K562 (cell line): ENCODE data around the gene CCDC85B. TPM values are rescaled to one million over a fixed set of nuclear protein-coding genes. Genes with fewer than 3 reads are reported as not detected.
A peak's percentile ranks its signal among the peaks of the same experiment; 100 is the strongest.

Experiments
- CREB1 ChIP-seq, 2 experiments: sonication (generic) in 1 of 2; formaldehyde crosslinking in 1 of 2; IDR thresholded peaks; 2 replicates each; pipeline versions ENCODE4 v1.6.1 to v1.8.0; 2012 to 2022; ENCODE audit warnings: inconsistent platforms in 1 of 2, mild to moderate bottlenecking in 1 of 2, missing genetic modification reagents in 1 of 2, moderate library complexity in 1 of 2
- ELF4 ChIP-seq: fragments of 450-650 bp; formaldehyde crosslinking; IDR thresholded peaks from 2 replicates; pipeline ENCODE4 v1.4.0; 2022; ENCODE audit warnings: missing genetic modification characterization
- ETV1 ChIP-seq: fragments of 450-650 bp; conservative IDR thresholded peaks from 2 replicates; pipeline ENCODE4 v1.6.1; 2016; ENCODE audit warnings: missing genetic modification characterization, control low read depth, low read depth, missing compliant biosample characterization
- NR2C1 ChIP-seq, 2 experiments: fragments of 450-650 bp; IDR thresholded peaks; 2 replicates each; pipeline ENCODE4 v1.6.1; 2017; ENCODE audit warnings: mild to moderate bottlenecking in 2 of 2, antibody characterized with exemption in 1 of 2, inconsistent platforms in 1 of 2, missing compliant biosample characterization in 1 of 2, missing genetic modification characterization in 1 of 2
- SIX5 ChIP-seq, 2 experiments: IDR thresholded peaks; 2 replicates each; pipeline ENCODE4 v1.6.1; 2011; ENCODE audit warnings: low read length in 2 of 2, borderline replicate concordance in 1 of 2, low read depth in 1 of 2, mild to moderate bottlenecking in 1 of 2, moderate library complexity in 1 of 2; ENCODE audit not compliant: insufficient read depth in 1 of 2
- SOX6 ChIP-seq: fragments of 450-650 bp; IDR thresholded peaks from 2 replicates; pipeline ENCODE4 v1.6.1; 2014; ENCODE audit warnings: mild to moderate bottlenecking
- TCF7 ChIP-seq: sonication (generic); IDR thresholded peaks from 2 replicates; pipeline ENCODE4 v1.6.1; 2016; ENCODE audit warnings: antibody characterized with exemption, borderline replicate concordance
- TCFL5 ChIP-seq: fragments of 250-450 bp; sonication (Bioruptor Pico); conservative IDR thresholded peaks from 2 replicates; pipeline ENCODE4 v1.6.1; 2021; ENCODE audit warnings: mild to moderate bottlenecking, moderate library complexity, matching md5 sums
- YY1 ChIP-seq, 3 experiments: IDR thresholded peaks; 2 replicates each; pipeline ENCODE4 v1.6.1; 2011; ENCODE audit warnings: low read length in 2 of 3, mild to moderate bottlenecking in 2 of 3, moderate library complexity in 2 of 3, borderline replicate concordance in 1 of 3, control low read depth in 1 of 3, low read depth in 1 of 3; ENCODE audit not compliant: insufficient read depth in 3 of 3, insufficient replicate concordance in 2 of 3, control insufficient read depth in 1 of 3, insufficient read length in 1 of 3; ENCODE audit errors: extremely low read depth in 1 of 3
- ZKSCAN1 ChIP-seq: fragments of 150-350 bp; IDR thresholded peaks from 2 replicates; pipeline ENCODE4 v1.6.1; 2016; ENCODE audit warnings: low read depth, low read length
- ZNF212 ChIP-seq: fragments of 450-650 bp; formaldehyde crosslinking; IDR thresholded peaks from 2 replicates; pipeline ENCODE4 v1.4.0; 2020; ENCODE audit warnings: mild to moderate bottlenecking
- ZNF239 ChIP-seq: fragments of 250-450 bp; sonication (Bioruptor Pico); IDR thresholded peaks from 2 replicates; pipeline ENCODE4 v1.4.0; 2020; ENCODE audit warnings: mild to moderate bottlenecking
- ZNF766 ChIP-seq: fragments of 200-800 bp; sonication (Bioruptor generic); conservative IDR thresholded peaks from 2 replicates; pipeline ENCODE4 v1.6.1; 2016; ENCODE audit warnings: missing genetic modification characterization, missing compliant biosample characterization
- ZSCAN32 ChIP-seq: fragments of 450-650 bp; formaldehyde crosslinking; IDR thresholded peaks from 2 replicates; pipeline ENCODE4 v1.4.0; 2020; ENCODE audit warnings: mild to moderate bottlenecking, moderate library complexity
- polyA plus RNA-seq, 8 experiments: library from polyadenylated mRNA; depleted of rRNA in 4 of 8; stranded (reverse) in 5 of 8; unstranded in 3 of 8; fragments of >200 nt; fragmentation: Nextera tagmentation in 2 of 8; fragmentation: Illumina TruSeq in 1 of 8; extraction: Ambion mirVana in 2 of 8; extraction: Trizol in 1 of 8; gene quantifications; 2 replicates each; pipeline versions ENCODE4 v1.2.1 to v1.2.3, GENCODE V29; 2011 to 2014; ENCODE audit warnings: inconsistent platforms in 1 of 8, missing spikeins in 1 of 8
- total RNA-seq, 7 experiments: library from RNA; depleted of rRNA in 6 of 7; stranded (reverse); fragments of >200 nt in 6 of 7; fragmentation: Illumina TruSeq in 2 of 7; extraction: Trizol in 2 of 7; gene quantifications; 2 replicates each; pipeline versions ENCODE4 v1.2.1 to v1.2.3, GENCODE V29; 2011 to 2021; ENCODE audit warnings: low replicate concordance in 1 of 7
- TF ChIP-seq, protein P1 (sequence below): sonication (generic); formaldehyde crosslinking; IDR thresholded peaks from 2 replicates; pipeline ENCODE4 v1.9.0; 2022; ENCODE audit warnings: mild to moderate bottlenecking, missing genetic modification reagents
- TF ChIP-seq, protein P2 (sequence below): sonication (generic); formaldehyde crosslinking; IDR thresholded peaks from 2 replicates; pipeline ENCODE4 v1.8.0; 2022; ENCODE audit warnings: mild to moderate bottlenecking, low read depth, missing genetic modification reagents
- TF ChIP-seq, protein P3 (sequence below): sonication (generic); formaldehyde crosslinking; IDR thresholded peaks from 2 replicates; pipeline ENCODE4 v1.8.1; 2023; ENCODE audit warnings: mild to moderate bottlenecking, missing genetic modification reagents
- TF ChIP-seq, protein P4 (sequence below): fragments of 250-450 bp; sonication (Bioruptor Pico); IDR thresholded peaks from 2 replicates; pipeline ENCODE4 v1.5.1; 2021; ENCODE audit warnings: mild to moderate bottlenecking
- TF ChIP-seq, protein P5 (sequence below): fragments of 250-450 bp; sonication (Bioruptor Pico); IDR thresholded peaks from 2 replicates; pipeline ENCODE4 v1.9.0; 2021; ENCODE audit warnings: mild to moderate bottlenecking, inconsistent platforms

Gene CCDC85B
- total and polyA plus RNA-seq, 9 of the 15 experiments (the other 6 are each of a cell fraction or from before 2014, with no cell fraction given) = 0.14 to 138 (median 6.2) TPM

DNA sequence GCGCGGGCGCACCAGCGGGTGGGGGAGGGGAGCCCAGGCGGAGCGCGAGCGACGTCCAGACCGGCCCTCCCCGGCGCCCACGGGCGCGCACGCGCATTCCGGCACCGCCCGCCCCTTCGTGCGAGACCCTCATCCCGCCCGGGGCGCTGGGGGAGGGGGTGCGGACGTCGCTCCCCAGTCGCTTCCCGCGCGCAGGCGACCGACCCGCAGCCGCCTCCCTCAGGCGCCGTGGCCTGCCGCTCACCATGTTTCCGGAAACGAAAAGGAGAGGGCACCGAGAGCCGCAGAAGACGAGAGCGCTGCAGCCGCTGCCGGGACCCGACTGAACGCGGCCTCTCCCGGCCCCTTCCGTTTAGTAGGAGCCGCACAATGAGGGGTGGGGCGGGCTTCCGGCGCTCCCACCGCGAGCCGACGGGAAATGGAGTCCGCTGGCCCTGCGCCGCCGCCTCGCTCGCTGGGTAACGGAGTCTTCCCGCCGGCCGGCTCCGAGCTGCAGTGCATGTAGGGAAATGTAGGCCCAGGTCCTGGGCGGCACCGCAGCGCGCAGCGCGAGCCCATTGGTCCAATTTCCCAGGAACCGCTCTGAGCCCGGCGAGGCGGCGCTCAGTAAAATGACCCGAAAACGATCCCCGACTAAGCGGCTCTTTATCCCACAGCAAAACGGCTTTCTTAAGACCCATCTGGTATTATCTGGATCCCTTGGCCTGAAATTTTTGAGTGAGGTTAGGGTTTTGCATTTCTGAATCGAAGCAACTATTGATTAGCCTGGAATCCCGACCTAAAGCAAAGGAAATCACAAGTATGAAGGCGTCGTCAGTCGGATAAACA, 32.4 kb upstream of the CCDC85B start, which contains the start of gene CFL1 (continued):
- TF ChIP-seq SOX6 = peak; percentile 68; the same call in 1 of the 2 replicates
- no peak for TF ChIP-seq ZKSCAN1
- TF ChIP-seq, protein P1, sequence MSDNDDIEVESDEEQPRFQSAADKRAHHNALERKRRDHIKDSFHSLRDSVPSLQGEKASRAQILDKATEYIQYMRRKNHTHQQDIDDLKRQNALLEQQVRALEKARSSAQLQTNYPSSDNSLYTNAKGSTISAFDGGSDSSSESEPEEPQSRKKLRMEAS (CRISPR knock-in tag) = peak; percentile 17
- peak; percentile 74 for TF ChIP-seq ETV1 (tag)
- TF ChIP-seq, protein P2, sequence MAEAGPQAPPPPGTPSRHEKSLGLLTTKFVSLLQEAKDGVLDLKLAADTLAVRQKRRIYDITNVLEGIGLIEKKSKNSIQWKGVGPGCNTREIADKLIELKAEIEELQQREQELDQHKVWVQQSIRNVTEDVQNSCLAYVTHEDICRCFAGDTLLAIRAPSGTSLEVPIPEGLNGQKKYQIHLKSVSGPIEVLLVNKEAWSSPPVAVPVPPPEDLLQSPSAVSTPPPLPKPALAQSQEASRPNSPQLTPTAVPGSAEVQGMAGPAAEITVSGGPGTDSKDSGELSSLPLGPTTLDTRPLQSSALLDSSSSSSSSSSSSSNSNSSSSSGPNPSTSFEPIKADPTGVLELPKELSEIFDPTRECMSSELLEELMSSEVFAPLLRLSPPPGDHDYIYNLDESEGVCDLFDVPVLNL (CRISPR knock-in tag) = peak; percentile 80; the same call in 1 of the 2 replicates
- TF ChIP-seq TCFL5 (CRISPR knock-in tag) = no peak
- TF ChIP-seq, protein P3, sequence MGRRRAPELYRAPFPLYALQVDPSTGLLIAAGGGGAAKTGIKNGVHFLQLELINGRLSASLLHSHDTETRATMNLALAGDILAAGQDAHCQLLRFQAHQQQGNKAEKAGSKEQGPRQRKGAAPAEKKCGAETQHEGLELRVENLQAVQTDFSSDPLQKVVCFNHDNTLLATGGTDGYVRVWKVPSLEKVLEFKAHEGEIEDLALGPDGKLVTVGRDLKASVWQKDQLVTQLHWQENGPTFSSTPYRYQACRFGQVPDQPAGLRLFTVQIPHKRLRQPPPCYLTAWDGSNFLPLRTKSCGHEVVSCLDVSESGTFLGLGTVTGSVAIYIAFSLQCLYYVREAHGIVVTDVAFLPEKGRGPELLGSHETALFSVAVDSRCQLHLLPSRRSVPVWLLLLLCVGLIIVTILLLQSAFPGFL = 0 out of 2 replicates have a peak, but pooled peaks have one; percentile 74
- no peak for TF ChIP-seq NR2C1 (IDR thresholded peaks at IDR 0.05)
- peak; percentile 76 for TF ChIP-seq NR2C1 (tag; IDR thresholded peaks at IDR 0.05)
- no peak for TF ChIP-seq ZNF239 (CRISPR knock-in tag)
- TF ChIP-seq ZSCAN32 (CRISPR knock-in tag) = 0 out of 2 replicates have a peak, but pooled peaks have one; percentile 65
- TF ChIP-seq, protein P4, sequence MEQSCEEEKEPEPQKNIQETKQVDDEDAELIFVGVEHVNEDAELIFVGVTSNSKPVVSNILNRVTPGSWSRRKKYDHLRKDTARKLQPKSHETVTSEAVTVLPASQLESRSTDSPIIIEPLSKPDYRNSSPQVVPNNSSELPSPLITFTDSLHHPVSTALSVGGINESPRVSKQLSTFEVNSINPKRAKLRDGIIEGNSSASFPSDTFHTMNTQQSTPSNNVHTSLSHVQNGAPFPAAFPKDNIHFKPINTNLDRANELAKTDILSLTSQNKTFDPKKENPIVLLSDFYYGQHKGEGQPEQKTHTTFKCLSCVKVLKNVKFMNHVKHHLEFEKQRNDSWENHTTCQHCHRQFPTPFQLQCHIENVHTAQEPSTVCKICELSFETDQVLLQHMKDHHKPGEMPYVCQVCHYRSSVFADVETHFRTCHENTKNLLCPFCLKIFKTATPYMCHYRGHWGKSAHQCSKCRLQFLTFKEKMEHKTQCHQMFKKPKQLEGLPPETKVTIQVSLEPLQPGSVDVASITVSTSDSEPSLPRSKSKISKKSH (CRISPR knock-in tag) = no peak
- TF ChIP-seq SIX5 (IDR thresholded peaks at IDR 0.05; ENCODE audit: borderline replicate concordance in 1 of 2, insufficient read depth in 1 of 2, low read depth in 1 of 2, low read length in 2 of 2) = peak; percentile 88 to 92
- TF ChIP-seq ZNF766 (CRISPR knock-in tag) = peak; percentile 91
- TF ChIP-seq, protein P5, sequence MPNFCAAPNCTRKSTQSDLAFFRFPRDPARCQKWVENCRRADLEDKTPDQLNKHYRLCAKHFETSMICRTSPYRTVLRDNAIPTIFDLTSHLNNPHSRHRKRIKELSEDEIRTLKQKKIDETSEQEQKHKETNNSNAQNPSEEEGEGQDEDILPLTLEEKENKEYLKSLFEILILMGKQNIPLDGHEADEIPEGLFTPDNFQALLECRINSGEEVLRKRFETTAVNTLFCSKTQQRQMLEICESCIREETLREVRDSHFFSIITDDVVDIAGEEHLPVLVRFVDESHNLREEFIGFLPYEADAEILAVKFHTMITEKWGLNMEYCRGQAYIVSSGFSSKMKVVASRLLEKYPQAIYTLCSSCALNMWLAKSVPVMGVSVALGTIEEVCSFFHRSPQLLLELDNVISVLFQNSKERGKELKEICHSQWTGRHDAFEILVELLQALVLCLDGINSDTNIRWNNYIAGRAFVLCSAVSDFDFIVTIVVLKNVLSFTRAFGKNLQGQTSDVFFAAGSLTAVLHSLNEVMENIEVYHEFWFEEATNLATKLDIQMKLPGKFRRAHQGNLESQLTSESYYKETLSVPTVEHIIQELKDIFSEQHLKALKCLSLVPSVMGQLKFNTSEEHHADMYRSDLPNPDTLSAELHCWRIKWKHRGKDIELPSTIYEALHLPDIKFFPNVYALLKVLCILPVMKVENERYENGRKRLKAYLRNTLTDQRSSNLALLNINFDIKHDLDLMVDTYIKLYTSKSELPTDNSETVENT (CRISPR knock-in tag) = peak; percentile 61; the same call in 1 of the 2 replicates
- no peak for TF ChIP-seq TCF7
- TF ChIP-seq ELF4 (CRISPR knock-in tag) = peak; percentile 86
- TF ChIP-seq ZNF212 = no peak
- peak in 2 of 3 experiments; percentile 55 to 70 for TF ChIP-seq YY1 (IDR thresholded peaks at IDR 0.05; ENCODE audit: borderline replicate concordance in 1 of 3, control insufficient read depth in 1 of 3, extremely low read depth in 1 of 3, insufficient read depth in 3 of 3, insufficient read length in 1 of 3, insufficient replicate concordance in 2 of 3, low read depth in 1 of 3, low read length in 2 of 3)
- peak; percentile 59; the same call in 1 of the 2 replicates for TF ChIP-seq CREB1 (IDR thresholded peaks at IDR 0.05)
- TF ChIP-seq CREB1 (CRISPR knock-in tag; IDR thresholded peaks at IDR 0.05) = peak; percentile 75; the same call in 1 of the 2 replicates
